ENCODE results near the gene FANCL.

GRCh38 chr2:58197894-58198293, 43.2 kb downstream of the FANCL start:
- TF ChIP-seq CTCF (IDR thresholded peaks at IDR 0.05), result no peak
- no peak for TF ChIP-seq POLR2A (IDR thresholded peaks at IDR 0.05)

Measured in testis (tissue), 2 donors.